RKO (cell line): ENCODE data around the gene SIN3A.
"Not testable (repeated sequence)": the region's sequence is repeated elsewhere in the genome, so short reads cannot be mapped to it uniquely, and the experiment has no call there.

Experiments used
- DNase-seq: peaks from one replicate; pipeline ENCODE4 v3.0.0-alpha.2; 2016; ENCODE audit warnings: low spot score

Gene SIN3A

GRCh38 chr15:75333654-75334419 is 117.7 kb downstream of the SIN3A start:
- DNase-seq = not testable (repeated sequence)

- DNase-seq = not testable (repeated sequence)
Measured at GRCh38 chr15:75332093-75332492, 119.4 kb downstream of the SIN3A start.

- DNase-seq = no peak
Measured at GRCh38 chr15:75329571-75329970, 121.9 kb downstream of the SIN3A start.

- DNase-seq = no peak
Measured at GRCh38 chr15:75328493-75329314, 122.8 kb downstream of the SIN3A start.

GRCh38 chr15:75327491-75327890 is 124.0 kb downstream of the SIN3A start:
- DNase-seq = no peak

GRCh38 chr15:75327005-75327404 is 124.5 kb downstream of the SIN3A start:
- no peak for DNase-seq

- DNase-seq = no peak
Measured at GRCh38 chr15:75325922-75326321, 125.6 kb downstream of the SIN3A start.

- DNase-seq = no peak
Measured at GRCh38 chr15:75321711-75322110, 129.8 kb downstream of the SIN3A start.
